Measurements from ENCODE around the gene CENPC. TPM values are rescaled to one million over a fixed set of nuclear protein-coding genes. Genes with fewer than 3 reads are reported as not detected.

CENPC gene
- total and polyA plus RNA-seq, 12 donors, result 2.3 to 12.9 (median 10.6) TPM

DNA sequence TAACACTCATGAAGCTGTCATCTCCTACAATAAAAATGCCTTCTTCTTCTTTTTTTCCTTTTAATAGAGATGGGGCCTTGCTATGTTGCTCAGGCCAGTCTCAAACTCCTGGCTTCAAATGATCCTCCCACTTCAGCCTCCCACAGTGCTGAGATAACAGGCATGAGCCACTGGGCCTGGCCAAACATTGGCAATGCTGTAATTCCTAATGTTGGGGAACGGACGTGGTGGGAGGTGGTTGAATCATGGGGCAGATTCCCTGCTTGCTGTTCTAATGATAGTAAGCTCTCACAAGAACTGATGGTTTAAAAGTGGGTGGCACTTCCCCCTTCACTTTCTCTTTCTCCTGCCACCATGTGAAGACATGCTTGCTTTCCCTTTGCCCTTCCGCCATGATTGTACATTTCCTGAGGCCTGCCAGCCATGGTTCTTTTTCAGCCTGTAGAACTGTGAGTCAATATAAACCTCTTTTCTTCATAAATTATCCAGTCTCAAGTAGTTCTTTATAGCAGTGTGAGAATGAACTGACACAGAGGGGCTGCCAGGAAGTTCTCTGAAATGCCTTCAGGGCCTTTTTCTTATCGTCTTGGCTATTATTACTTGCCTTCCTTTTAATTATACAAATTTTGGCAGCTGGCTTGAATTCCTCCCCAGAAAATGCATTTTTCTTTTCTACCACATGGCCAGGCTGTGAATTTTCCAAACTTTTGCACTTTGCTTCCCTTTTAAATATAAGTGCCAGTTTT is 93.0 kb downstream of the CENPC start:
- no peaks in the 10 kb centered on the region for H3K27me3 ChIP-seq
- intact Hi-C loops (cut with DNase I), result no loop called here
- WGBS, 2 donors, result 79 to 84% methylated on average over 4 of the region's 4 CpGs
- TF ChIP-seq, protein P1, sequence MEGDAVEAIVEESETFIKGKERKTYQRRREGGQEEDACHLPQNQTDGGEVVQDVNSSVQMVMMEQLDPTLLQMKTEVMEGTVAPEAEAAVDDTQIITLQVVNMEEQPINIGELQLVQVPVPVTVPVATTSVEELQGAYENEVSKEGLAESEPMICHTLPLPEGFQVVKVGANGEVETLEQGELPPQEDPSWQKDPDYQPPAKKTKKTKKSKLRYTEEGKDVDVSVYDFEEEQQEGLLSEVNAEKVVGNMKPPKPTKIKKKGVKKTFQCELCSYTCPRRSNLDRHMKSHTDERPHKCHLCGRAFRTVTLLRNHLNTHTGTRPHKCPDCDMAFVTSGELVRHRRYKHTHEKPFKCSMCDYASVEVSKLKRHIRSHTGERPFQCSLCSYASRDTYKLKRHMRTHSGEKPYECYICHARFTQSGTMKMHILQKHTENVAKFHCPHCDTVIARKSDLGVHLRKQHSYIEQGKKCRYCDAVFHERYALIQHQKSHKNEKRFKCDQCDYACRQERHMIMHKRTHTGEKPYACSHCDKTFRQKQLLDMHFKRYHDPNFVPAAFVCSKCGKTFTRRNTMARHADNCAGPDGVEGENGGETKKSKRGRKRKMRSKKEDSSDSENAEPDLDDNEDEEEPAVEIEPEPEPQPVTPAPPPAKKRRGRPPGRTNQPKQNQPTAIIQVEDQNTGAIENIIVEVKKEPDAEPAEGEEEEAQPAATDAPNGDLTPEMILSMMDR (IDR thresholded peaks at IDR 0.05), result no peak
- H3K27ac ChIP-seq, result peak overlapping the region in 2 of 10 donors; percentile 9 to 25
- peaks cover 0 to 4% (median 0%) of the 10 kb centered on the region in 9 donors for H3K4me1 ChIP-seq
- DNase-seq (no peak), ATAC-seq (peak in 1 of 8 donors; percentile 46)
- peaks cover 0 to 58% (median 10%) of the 10 kb centered on the region in 9 donors for H3K36me3 ChIP-seq
- no peak overlapping the region for H3K4me3 ChIP-seq
- H3K9me3 ChIP-seq, result peaks cover 0 to 14% (median 6%) of the 10 kb centered on the region in 11 donors

DNA sequence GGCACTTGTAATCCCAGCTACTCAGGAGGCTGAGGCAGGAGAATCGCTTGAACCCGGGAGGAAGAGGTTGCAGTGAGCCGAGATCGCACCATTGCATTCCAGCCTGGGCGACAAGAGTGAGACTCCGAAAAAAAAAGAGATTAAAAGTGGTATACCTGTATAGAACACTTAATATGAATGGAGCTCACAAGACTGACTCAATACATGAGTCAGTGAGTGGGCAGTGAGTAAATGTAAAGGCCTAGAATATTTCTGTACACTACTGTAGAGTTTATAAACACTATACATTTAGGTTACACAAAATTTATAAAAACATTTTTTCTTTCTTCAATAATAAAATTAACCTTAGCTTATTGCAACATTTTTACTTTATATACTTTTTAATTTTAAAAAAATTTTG is 93.8 kb downstream of the CENPC start:
- Histone ChIP-seq H3K36me3 (peaks cover 0 to 55% (median 10%) of the 10 kb centered on the region in 9 donors), H3K27me3 (no peaks in the 10 kb centered on the region), H3K27ac (no peak overlapping the region), H3K9me3 (peaks cover 0 to 12% (median 6%) of the 10 kb centered on the region in 11 donors), H3K4me1 (peaks cover 0 to 1% (median 0%) of the 10 kb centered on the region in 9 donors), H3K4me3 (no peak overlapping the region)
- 95% methylated on average over 6 of the region's 6 CpGs for WGBS, 2 donors
- TF ChIP-seq, protein P1 (IDR thresholded peaks at IDR 0.05), result no peak
- intact Hi-C loops (cut with DNase I), result no loop called here
- no peak for ATAC-seq
- DNase-seq, result no peak

DNA sequence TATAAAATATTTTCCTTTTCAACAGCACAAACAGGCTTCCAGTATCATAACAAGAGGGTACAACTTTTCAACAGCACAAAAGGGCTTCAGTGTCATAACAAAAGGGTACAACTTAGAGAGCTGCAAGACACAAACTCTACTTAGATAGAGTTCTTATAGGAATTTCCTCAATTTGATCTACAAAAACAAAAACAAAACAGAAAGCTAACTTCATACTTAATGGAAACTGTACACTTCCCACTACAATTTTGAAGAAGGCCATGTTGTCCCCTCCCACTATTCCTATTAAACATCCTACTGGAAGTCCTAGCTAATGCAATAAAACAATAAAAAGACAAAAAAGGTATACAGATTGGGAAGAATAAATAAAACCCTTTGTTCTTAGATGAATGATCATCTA is 96.7 kb downstream of the CENPC start:
- intact Hi-C loops (cut with DNase I), result no loop called here
- H3K4me1 ChIP-seq, result no peaks in the 10 kb centered on the region
- ATAC-seq (no peak), DNase-seq (no peak)
- H3K27ac ChIP-seq, result no peak overlapping the region
- H3K9me3 ChIP-seq, result peaks cover 0 to 17% (median 6%) of the 10 kb centered on the region in 11 donors
- TF ChIP-seq, protein P1 (IDR thresholded peaks at IDR 0.05), result no peak
- H3K36me3 ChIP-seq, result peaks cover 0 to 37% (median 7%) of the 10 kb centered on the region in 9 donors
- H3K4me3 ChIP-seq, result no peak overlapping the region
- no peaks in the 10 kb centered on the region for H3K27me3 ChIP-seq

DNA sequence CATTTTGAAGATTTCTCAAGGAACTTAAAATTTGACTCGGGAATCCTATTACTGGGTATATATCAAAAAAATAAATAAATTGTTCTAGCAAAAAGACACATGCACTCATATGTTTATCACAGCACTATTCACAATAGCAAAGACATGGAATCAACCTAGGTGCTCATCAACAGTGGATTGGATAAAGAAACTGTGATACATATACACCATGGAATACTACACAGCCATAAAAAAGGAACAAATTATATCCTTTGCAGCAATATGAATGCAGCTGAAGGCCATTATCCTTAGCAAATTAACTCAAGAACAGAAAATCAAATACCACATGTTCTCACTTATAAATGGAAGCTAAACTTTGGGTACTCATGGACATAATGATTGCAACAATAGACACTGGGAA is 97.4 kb downstream of the CENPC start:
- Histone ChIP-seq H3K36me3 (peaks cover 0 to 37% (median 5%) of the 10 kb centered on the region in 9 donors), H3K9me3 (peaks cover 0 to 17% (median 6%) of the 10 kb centered on the region in 11 donors), H3K27me3 (no peaks in the 10 kb centered on the region), H3K4me1 (no peaks in the 10 kb centered on the region), H3K27ac (no peak overlapping the region), H3K4me3 (no peak overlapping the region)
- ATAC-seq, result no peak
- intact Hi-C loops (cut with DNase I), result no loop called here
- WGBS, 2 donors, result 96 to 97% methylated on average over 1 of the region's 1 CpG
- DNase-seq, result no peak
- TF ChIP-seq, protein P1 (IDR thresholded peaks at IDR 0.05), result no peak

Measured in heart right ventricle (tissue), 16 donors.